Stimulated activated CD8-positive, alpha-beta memory T cell treated with anti-CD3 and anti-CD28 coated beads, Interleukin-7, amount 100 ng/mL, for 4 hours (primary cell): Measurements from ENCODE around the gene RAI1.

Source experiments
- DNase-seq, 2 donors: peaks; one replicate each; pipeline ENCODE4 v3.0.0-alpha.2; 2020; ENCODE audit warnings: low read depth in 2 of 2

The RAI1 gene

GRCh38 chr17:17845046-17845775 lies 164.0 kb downstream of the RAI1 start:
- DNase-seq, result no peak

- no peak for DNase-seq
These were observed 164.7 kb downstream of the RAI1 start for GRCh38 chr17:17846003-17846402.

GRCh38 chr17:17846645-17847044 lies 165.4 kb downstream of the RAI1 start:
- DNase-seq, result no peak

GRCh38 chr17:17847118-17847689 lies 165.9 kb downstream of the RAI1 start:
- DNase-seq, result no peak

- DNase-seq, result no peak
These were observed 166.5 kb downstream of the RAI1 start for GRCh38 chr17:17847726-17848125.

GRCh38 chr17:17848311-17849082 lies 167.2 kb downstream of the RAI1 start:
- DNase-seq, result no peak

GRCh38 chr17:17849147-17849820 lies 168.0 kb downstream of the RAI1 start:
- DNase-seq, result peak; percentile 84

GRCh38 chr17:17849845-17850373 lies 168.7 kb downstream of the RAI1 start:
- peak; percentile 39 to 50 for DNase-seq

- no peak for DNase-seq
These were observed 170.1 kb downstream of the RAI1 start for GRCh38 chr17:17851103-17852002.

GRCh38 chr17:17852930-17853329 lies 171.7 kb downstream of the RAI1 start:
- no peak for DNase-seq

- no peak for DNase-seq
These were observed 172.7 kb downstream of the RAI1 start for GRCh38 chr17:17853811-17854447.

- no peak for DNase-seq
These were observed 174.7 kb downstream of the RAI1 start for GRCh38 chr17:17855976-17856375.

- DNase-seq, result no peak
These were observed 175.1 kb downstream of the RAI1 start for GRCh38 chr17:17856386-17856785.

GRCh38 chr17:17857496-17857895 lies 176.2 kb downstream of the RAI1 start:
- no peak for DNase-seq

- peak; percentile 42 to 50 for DNase-seq
These were observed 178.9 kb downstream of the RAI1 start for GRCh38 chr17:17859909-17860765.

GRCh38 chr17:17860766-17861107 lies 179.5 kb downstream of the RAI1 start:
- DNase-seq, result no peak
